ELF-1 (cell line): ENCODE measurements around the gene COL2A1.
A peak's percentile ranks its signal among the peaks of the same experiment; 100 is the strongest.

Experiments
- DNase-seq: peaks from one replicate; pipeline ENCODE4 v3.0.0-alpha.2; 2016; ENCODE audit warnings: low read depth, low spot score

Gene COL2A1

GRCh38 chr12:48012070-48012469 is 7.8 kb upstream of the COL2A1 start:
- DNase-seq = no peak

- no peak for DNase-seq
Measured at GRCh38 chr12:48010366-48010970, 6.2 kb upstream of the COL2A1 start.

- DNase-seq = no peak
Measured at GRCh38 chr12:48009471-48009870, 5.2 kb upstream of the COL2A1 start.

GRCh38 chr12:48008950-48009349 is 4.7 kb upstream of the COL2A1 start:
- DNase-seq = no peak

GRCh38 chr12:48008349-48008748 is 4.1 kb upstream of the COL2A1 start:
- peak; percentile 47 for DNase-seq

DNA sequence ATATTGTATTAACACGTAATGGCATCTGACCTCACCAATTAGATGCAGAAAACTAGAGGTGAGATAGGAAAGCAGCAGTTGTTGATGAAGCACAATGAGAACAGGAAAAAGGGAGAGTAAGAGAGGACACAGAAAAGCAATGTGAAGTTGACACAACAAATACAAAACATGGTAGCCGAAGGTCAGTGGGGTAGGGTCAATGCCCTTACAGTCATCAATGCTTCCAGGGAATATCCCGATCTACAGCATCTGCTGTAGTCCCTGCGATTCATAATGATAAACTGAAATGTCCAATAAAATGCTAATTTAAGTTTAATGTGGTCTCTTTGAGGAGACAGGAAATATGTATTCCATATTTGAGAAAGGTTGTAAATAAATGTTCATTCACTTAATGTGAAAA is 2.9 kb upstream of the COL2A1 start:
- no peak for DNase-seq

GRCh38 chr12:48005750-48006021 is 1.4 kb upstream of the COL2A1 start:
- no peak for DNase-seq

DNA sequence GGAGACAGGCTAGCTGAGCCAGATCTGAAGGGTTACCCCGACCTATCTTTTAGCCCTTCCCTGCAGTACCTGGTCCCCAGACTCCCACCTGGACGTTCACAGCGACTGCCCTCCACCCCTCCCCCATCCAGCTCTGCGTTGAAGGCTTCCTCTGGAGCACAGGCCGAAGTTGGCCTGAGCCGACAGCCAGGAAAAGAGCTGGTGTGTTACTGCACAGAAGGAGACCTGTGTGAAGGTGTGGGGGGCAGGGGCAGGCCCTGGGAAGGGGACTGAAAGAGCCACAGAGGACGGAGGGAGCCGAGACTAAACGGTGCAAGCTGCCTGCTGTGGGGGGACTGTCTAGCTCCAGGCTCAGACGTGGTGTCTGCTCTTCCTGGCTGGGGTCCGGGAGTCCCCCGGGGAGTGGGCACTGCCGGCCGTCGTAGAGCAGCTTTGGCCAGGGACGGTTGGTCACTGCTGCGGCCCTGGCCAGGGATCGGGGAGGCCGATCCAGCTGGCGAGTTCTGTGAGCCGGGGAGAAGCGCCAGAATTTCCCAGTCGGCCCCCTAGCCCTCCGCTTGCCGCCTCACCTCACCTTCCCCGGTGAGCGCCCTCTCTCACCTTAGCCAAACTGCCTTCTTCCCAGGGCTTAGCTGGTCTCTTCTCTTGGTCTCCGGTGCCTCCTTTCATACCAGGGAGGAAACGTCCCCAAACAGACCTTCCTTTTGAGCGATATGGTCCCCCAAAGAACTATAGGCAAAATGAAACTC is 899 bp upstream of the COL2A1 start:
- DNase-seq = peak; percentile 69

DNA sequence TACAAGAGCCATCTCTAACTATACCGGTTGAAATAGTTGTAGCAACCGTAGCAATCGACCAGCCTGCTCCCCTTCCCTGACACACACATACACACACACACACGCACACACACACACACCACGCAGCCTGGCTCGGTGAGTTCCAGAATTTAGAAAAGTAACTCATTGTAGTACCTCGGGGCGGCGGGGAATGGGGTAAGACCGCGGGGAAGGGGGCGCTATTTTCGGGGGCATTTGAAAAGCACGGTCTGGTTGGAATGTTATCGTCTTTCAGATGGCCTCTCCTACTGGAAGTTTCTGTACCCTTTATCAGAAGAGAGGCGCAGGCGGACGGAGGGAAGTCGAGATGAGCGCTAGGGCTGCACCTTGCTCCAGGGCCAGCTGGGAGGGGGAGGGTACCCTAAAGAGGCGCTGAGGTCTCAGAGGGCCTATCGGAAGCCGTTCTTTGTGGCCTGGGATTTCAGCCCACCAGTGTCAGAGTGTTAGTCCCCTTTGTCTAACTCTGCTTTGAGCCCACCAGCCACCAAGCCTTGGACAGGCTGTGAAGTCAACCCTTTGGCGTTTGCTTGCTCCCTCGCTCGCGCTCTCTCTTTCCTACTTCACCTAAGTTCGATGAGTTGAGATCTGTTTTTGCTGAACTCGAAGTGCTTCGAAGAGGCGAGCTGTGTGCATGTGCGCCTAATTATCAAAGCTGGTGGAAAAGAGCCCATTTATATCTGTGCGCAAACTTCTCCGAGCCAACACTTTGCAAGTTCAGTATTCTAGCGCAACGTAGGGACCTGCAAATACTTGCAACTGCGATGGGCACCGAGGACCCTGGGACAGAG is 837 bp downstream of the COL2A1 start:
- peak; percentile 41 for DNase-seq

- peak; percentile 81 for DNase-seq
Measured at GRCh38 chr12:48002773-48003218, 1.5 kb downstream of the COL2A1 start.

DNA sequence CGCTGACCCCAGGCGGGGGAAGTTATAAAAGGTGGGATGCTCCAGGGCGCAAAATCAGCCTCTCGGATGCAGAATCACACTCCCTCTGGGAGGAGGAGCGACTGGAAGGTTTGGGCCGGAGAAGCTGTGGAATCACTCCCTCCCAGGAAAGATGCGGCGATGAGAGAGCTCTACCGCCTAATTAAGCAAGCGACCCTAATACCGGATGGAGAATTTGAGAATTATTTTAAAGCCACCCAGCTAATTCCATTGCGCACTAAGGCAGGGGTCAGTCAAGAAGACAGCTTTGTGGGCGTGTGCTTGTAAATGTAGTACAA is 1.9 kb downstream of the COL2A1 start:
- DNase-seq = peak; percentile 71

DNA sequence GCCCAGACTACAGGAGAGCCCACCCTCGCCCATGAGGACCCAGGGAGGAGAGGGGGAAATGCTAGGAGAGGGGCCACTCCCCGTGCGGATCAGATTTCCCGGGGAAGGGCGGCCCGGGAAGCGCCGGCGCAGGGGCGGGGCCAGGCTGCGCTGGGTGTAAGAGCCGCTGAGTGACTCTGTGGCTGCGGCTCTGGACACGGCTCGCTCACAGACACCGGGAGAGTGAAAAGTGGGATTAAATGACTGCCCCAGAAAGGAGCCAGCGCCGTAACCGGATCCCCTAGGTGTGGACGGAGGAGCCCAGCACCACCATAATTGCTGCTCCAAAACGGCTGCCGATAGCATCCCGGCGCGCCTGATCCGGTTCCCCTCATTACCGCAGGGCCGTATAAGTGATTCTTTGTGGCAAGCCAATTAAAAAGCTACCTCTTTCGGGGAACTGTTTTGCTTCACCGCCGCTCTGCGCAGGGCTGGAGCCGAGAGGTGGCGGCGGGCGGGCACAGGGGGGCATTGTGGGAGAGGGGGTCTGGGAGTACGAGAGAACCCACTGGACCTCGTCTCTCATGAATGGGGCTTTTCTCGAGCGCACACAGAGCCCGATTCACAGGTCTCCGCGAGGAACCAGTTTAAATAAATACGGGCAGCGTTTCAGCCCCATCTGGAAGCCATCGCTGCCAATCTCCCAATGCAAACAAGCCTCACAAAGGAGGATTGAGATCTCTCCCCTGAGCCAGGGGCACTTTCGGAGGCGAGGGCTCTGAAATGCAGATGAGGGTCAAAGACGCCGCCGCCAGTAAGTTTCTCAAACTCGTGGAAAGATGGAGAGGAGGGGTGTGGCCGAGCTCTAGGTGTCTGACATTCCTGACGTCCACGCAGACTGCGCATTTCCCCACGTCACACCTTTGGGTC is 2.5 kb downstream of the COL2A1 start:
- DNase-seq = peak; percentile 90

DNA sequence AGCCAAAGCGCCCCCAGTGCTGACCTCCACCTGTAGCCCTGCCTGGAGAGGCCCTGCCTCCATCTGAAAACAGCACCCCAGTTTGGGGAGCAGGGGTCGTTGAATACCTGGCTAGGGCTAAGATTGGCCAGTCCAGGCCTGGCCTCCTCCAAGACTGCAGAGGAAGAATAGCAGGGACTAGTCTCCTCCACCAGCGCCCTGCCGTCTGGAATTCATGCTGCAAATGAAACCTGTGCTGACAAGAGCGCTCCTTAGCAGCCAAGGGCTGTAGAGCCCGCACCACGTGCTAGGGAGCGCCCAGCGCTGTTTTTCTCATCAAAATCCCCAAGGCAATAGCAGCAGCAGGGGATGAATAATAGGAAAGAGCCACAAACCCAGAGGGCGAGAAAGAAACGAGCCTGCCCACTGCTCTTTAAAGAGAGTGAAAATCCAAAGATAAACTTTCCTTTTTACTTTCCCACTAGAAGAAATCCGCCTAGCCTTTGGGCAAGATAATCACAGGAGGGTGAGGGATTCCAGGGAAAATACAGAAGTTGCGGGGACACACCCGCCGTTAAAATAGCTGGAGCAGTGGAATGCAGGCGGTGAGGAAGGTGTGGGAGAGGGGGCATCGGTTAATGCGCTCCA is 3.3 kb downstream of the COL2A1 start:
- DNase-seq = peak; percentile 94

DNA sequence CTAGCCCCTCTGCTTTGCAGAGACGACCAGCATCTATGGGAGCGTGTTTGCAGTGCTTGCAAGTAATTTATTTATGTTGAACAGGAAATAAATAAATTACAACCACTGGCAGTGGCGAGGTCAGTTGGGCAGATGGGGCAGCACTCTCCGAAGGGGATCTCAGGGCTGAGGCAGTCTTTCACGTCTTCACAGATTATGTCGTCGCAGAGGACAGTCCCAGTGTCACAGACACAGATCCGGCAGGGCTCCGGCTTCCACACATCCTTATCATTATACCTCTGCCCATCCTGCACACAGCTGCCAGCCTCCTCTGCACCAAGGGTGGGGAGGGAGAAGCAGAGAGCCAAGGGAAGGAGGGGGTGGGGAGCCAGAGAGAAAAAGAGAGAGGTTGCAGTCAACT is 4.5 kb downstream of the COL2A1 start:
- DNase-seq = no peak

DNA sequence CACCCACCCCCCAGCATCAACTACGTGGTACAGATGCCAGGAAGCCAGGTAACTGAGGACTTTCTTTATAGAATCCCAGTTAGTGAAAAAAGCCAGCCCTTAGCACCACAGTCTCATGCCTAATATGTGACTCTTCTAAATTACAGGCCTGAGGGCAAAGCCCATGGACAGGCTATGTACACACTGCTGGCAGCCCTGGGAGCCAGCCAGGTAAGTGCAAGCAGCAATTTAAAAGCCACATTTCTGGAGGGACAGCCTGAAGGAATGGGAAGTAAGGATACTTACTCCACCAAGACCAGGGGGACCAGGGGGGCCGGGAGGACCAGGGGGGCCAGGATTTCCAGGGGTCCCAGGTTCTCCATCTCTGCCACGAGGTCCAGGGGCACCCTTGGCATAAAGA is 7.0 kb downstream of the COL2A1 start:
- peak; percentile 25 for DNase-seq

- no peak for DNase-seq
Measured at GRCh38 chr12:47995981-47996401, 8.3 kb downstream of the COL2A1 start.

- DNase-seq = no peak
Measured at GRCh38 chr12:47993491-47993890, 10.8 kb downstream of the COL2A1 start.

- no peak for DNase-seq
Measured at GRCh38 chr12:47992776-47993175, 11.5 kb downstream of the COL2A1 start.

DNA sequence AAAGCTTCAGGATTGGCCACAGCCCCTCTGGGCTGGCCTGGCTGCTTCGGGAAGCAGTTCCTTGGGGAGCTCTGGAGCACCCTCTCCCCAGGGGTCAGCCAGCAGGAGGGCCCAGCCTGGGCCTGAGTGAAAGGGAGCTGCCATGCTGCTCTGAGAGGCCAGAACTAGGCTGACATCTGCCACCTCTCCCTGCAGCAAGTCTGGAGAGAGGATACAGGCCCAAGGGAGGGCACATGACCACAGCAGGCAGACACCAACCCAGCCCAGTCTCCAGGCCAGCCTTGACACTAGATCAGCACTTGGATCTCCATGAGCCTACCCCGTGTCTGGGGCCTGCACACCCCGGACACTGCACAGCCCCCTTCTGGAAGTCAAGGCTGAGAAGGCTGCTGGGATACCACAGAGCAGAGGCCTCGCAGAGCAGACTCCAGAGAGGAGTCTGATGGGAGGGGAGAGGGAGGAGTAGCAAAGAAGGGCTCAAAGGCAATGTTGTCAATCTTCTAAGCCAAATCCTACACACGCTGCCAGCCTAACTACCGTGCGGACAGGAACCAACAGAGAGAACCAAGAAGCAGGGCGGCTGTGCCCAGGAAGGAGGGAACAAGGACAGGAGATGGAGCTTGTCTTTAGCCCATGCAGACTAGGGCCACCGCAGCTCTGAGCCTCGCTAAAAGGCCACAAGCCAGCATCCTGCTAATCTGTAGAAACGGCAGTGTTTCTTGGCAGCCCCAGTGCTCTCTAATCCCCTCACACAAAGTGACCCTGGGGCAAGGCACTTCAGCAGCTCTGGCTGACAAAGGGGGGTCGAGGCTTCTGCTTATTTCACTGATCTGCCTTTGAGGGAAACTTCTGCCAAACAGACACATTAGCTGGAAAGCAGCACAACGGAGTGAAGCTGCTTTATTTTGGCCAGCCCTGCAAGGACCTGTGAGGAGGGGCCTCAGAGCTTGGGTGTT is 12.9 kb downstream of the COL2A1 start:
- DNase-seq = peak; percentile 24
